HG03066 (cell line): ENCODE measurements around the gene SAP30L.

ENCODE experiments used
- ATAC-seq: cut with Tn5 transposase; IDR thresholded peaks from one replicate; pipeline ENCODE4 v1.9.1; 2021; ENCODE audit warnings: low read depth; ENCODE audit not compliant: unreplicated experiment

Gene SAP30L

DNA sequence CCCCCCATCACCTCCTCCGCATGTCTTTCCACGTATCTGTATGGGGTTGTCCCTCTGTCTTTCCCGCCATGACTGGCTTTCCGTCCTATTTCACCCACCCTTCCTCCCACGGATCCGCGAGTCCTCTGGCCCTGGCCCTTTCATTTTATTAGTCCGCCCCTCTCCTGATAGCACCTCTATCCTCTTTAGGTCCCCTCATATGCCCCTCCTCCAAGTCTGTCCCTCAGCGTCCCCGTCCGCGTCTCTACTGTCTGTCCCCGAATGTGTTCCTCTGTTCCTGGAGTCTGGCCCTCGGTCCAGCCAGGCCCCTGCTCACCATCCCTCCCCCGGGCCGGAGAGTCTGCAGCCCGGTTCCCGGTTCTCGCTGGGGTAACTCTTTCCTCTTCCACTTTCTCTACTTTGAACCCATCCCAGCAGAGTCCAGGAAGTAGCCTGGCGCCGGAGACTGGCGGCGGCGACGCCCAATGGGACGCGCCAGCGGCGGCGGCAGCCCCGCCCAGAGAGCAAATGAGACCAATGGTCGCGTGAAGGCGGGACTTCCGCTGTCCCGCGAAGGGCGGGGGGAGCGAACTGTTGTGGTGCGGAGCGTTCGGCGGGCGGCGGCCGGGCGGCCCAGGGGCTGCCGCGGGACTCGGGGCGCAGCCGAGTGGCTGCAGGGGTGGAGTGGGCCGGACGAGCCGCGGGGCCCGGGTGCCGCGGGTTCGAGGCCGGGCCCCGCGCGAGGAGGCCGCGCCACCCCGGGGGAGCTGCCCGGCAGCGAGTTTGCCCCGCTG is at the start of gene SAP30L:
Gene SAP30L, plus strand, starts transcription at position 576 of the 773 bp plus-strand sequence. CDS start 608 bp downstream, outside the sequence.
- peak; percentile 93 for ATAC-seq

GRCh38 chr5:154396128-154396527 is 49.7 kb upstream of the SAP30L start:
- no peak for ATAC-seq

DNA sequence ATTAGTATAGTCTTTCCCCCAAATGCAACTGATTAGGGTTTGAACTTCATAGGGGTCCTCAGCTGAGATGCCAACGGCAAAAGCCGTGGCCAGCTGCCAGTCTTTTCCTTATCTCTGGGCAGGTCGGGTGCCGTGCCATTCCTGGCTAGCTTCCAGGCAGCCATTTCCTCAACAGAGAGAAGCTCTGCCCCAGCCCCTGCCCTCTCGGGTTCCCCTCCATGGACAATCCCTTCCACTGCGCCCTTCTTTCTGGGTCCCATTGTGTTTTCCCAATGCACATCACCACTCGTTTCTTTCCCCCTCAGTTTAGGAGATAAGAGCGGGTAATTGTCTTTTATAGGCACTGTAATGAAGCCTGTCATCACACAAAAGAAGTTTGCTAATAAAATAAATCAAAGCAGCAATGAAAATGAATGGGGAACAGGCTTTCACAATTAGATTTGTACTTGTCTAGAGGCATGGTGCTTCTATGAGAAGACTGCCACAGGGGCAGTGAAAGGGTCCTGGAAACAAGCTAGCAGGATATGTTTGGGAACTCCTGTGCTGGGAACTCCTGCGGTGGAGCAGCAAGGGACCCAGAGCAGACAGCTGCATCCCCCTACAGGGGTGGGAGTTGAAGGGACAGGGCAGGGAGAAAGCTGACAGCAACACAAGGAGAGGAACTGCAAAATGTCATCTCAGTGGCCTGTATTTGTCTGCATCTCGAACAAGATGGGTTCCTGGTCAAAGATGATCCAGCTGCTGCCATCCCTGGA is 48.0 kb upstream of the SAP30L start:
- ATAC-seq = no peak

- no peak for ATAC-seq
Measured at GRCh38 chr5:154400678-154401077, 45.1 kb upstream of the SAP30L start.

DNA sequence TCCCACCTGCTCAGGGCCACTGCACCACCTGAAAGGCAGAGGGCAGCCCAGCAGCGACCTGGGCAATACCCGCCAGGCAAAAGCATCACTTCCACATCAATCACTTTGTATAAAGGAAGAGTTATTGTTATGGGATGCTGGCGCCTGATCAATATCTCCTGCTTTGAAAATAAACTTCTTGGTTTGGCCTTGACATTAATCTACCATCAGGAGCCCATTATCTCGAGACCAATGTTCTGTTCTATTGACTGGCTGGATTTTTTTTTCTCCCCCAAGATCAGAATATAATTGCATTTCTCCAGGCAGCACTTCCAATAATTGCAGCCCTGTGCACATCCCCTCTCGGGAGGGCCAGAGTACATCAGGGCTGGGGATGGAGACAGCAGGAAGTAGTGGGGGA is 44.4 kb upstream of the SAP30L start:
- ATAC-seq = no peak

GRCh38 chr5:154401931-154402330 is 43.9 kb upstream of the SAP30L start:
- ATAC-seq = no peak

GRCh38 chr5:154402611-154403010 is 43.2 kb upstream of the SAP30L start:
- ATAC-seq = no peak

GRCh38 chr5:154403234-154403633 is 42.6 kb upstream of the SAP30L start:
- no peak for ATAC-seq

- ATAC-seq = no peak
Measured at GRCh38 chr5:154403776-154404387, 41.9 kb upstream of the SAP30L start.

GRCh38 chr5:154405078-154405792 is 40.6 kb upstream of the SAP30L start:
- peak; percentile 98 for ATAC-seq

DNA sequence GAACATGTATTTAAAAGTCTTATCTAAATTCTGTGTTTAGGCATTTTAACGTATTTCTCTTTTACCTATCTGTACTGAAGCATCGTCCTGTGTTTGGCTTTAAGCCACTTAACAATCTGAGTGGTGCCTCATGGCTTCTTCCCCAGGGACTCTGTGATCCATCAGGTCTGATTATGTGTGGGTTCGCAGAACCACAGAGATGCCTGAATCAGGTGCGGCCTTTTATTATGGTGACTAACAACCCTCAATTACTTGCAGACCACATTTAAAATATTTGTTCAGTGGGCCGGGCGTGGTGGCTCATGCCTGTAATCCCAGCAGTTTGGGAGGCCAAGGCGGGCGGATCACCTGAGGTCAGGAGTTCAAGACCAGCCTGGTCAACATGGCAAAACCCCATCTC is 39.6 kb upstream of the SAP30L start:
- no peak for ATAC-seq

- no peak for ATAC-seq
Measured at GRCh38 chr5:154406826-154407225, 39.0 kb upstream of the SAP30L start.

GRCh38 chr5:154408811-154409210 is 37.0 kb upstream of the SAP30L start:
- ATAC-seq = no peak

DNA sequence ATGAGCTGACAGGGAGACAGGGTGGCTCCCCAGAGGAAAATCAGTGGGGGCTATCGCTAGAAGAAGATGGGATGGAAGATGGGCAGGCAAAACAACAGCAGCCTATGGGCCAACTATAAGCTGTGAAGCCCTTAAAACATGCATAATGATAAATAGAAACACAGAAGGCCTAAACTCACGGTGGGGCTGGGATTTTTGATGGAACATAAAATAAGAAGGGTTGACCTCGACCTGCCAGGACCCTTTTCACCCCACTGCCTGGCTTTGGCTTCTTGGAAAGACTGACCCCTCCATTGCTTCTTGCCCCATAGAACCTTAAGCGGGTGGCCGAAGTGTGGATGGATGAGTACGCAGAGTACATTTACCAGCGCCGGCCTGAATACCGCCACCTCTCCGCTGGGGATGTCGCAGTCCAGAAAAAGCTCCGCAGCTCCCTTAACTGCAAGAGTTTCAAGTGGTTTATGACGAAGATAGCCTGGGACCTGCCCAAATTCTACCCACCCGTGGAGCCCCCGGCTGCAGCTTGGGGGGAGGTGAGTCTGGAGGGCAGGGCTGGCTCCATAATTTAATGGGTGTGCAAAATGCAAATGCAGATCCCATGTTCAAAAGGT is 36.5 kb upstream of the SAP30L start:
- no peak for ATAC-seq

GRCh38 chr5:154410008-154410407 is 35.8 kb upstream of the SAP30L start:
- ATAC-seq = no peak

- ATAC-seq = no peak
Measured at GRCh38 chr5:154410786-154411185, 35.0 kb upstream of the SAP30L start.

- ATAC-seq = no peak
Measured at GRCh38 chr5:154411338-154411737, 34.5 kb upstream of the SAP30L start.

DNA sequence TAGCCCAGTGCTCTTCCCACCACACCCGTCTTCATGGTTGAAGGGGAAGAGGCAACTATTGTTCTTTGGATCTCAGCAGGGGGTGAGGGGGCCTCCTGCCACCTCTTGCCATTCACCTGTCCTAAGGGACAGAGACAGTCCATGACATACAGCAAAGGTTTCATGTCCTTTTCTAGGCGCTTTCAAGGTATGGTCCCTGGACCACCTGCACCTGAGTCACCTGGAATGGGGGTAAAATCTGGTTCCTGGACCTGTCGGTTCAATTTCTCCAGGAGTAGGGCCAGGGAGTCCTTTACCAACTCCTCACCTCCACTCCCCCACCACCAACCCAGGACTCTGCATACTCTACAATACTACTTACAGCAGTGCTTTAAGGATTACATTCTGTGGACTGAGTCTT is 33.5 kb upstream of the SAP30L start:
- ATAC-seq = no peak

GRCh38 chr5:154412925-154413324 is 32.9 kb upstream of the SAP30L start:
- no peak for ATAC-seq

DNA sequence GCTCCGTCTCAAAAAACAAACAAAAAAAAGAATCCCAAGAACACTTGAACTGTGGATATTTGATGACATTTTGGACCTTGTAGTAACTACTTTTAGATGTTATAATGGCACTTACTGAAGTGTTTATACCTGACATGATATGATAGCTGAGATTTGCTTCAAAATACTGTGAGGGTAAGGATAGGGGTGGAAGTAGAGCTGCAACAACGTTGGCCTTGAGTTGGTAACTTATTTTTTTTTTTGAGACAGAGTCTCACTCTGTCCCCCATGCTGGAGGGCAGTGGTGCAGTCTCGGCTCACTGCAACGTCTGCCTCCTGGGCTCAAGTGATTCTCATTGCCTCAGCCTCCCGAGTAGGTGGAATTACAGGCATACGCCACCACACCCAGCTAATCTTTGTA is 30.7 kb upstream of the SAP30L start:
- ATAC-seq = no peak
